Femur (tissue), 1 donor: ENCODE results near the gene NOP58.
"Not testable (repeated sequence)": the region's sequence is repeated elsewhere in the genome, so short reads cannot be mapped to it uniquely, and the experiment has no call there.

Source experiments
- DNase-seq: peaks from one replicate; pipeline ENCODE4 v3.0.0-alpha.2; 2017

Gene NOP58

GRCh38 chr2:202307690-202308089 lies 42.1 kb downstream of the NOP58 start:
- DNase-seq: no peak

GRCh38 chr2:202311823-202312388 lies 46.3 kb downstream of the NOP58 start:
- peak; percentile 20 for DNase-seq

- DNase-seq: no peak
These were observed 48.6 kb downstream of the NOP58 start for GRCh38 chr2:202314116-202314515.

- peak; percentile 88 for DNase-seq
These were observed 51.7 kb downstream of the NOP58 start for GRCh38 chr2:202317080-202317857.

- DNase-seq: not testable (repeated sequence)
These were observed 54.8 kb downstream of the NOP58 start for GRCh38 chr2:202320362-202320761.

- DNase-seq: no peak
These were observed 56.9 kb downstream of the NOP58 start for GRCh38 chr2:202322435-202322834.

- no peak for DNase-seq
These were observed 62.3 kb downstream of the NOP58 start for GRCh38 chr2:202327858-202328257.

GRCh38 chr2:202335791-202336467 lies 70.4 kb downstream of the NOP58 start:
- no peak for DNase-seq

GRCh38 chr2:202337151-202337550 lies 71.6 kb downstream of the NOP58 start:
- no peak for DNase-seq

GRCh38 chr2:202337706-202338346 lies 72.3 kb downstream of the NOP58 start:
- DNase-seq: no peak

GRCh38 chr2:202339071-202339870 lies 73.7 kb downstream of the NOP58 start:
- DNase-seq: no peak

GRCh38 chr2:202344178-202344577 lies 78.6 kb downstream of the NOP58 start:
- DNase-seq: no peak

GRCh38 chr2:202346180-202346579 lies 80.6 kb downstream of the NOP58 start:
- DNase-seq: no peak
